Kidney epithelial cell (primary cell): Measurements from ENCODE around the gene VPS16. TPM values are rescaled to one million over a fixed set of nuclear protein-coding genes. Genes with fewer than 3 reads are reported as not detected.
A peak's percentile ranks its signal among the peaks of the same experiment; 100 is the strongest.

ENCODE experiments used
- DNase-seq: peaks from one replicate; pipeline ENCODE4 v3.0.0-alpha.2; 2010; ENCODE audit warnings: low read depth
- H3K27me3 ChIP-seq: 2 replicates; pipeline ENCODE4 v1.6.0; 2011; ENCODE audit warnings: low read length; ENCODE audit not compliant: control insufficient read depth, insufficient read depth
- H3K36me3 ChIP-seq: 2 replicates; pipeline ENCODE4 v1.5.1; 2011; ENCODE audit warnings: low read length; ENCODE audit not compliant: control insufficient read depth, insufficient read depth
- H3K4me3 ChIP-seq: 2 replicates; pipeline ENCODE4 v1.5.1; 2011; ENCODE audit warnings: low read depth, mild to moderate bottlenecking, control low read depth, low read length
- CTCF ChIP-seq: IDR thresholded peaks from 2 replicates; pipeline ENCODE4 v1.5.1; 2011; ENCODE audit warnings: mild to moderate bottlenecking, moderate library complexity, low read length, control low read depth, inconsistent platforms; ENCODE audit not compliant: insufficient read depth, poor library complexity, severe bottlenecking
- total RNA-seq: library from RNA; depleted of rRNA; stranded (reverse); fragments of >200 nt; gene quantifications from 2 replicates; pipeline ENCODE4 v1.2.3, GENCODE V29; 2015

Gene VPS16
- total RNA-seq, 1 donor from 2014 or later: 38.6 TPM

GRCh38 chr20:2872459-2873009 lies 32.0 kb downstream of the VPS16 start:
- H3K36me3 ChIP-seq: no peaks in the 10 kb centered on the region
- DNase-seq: no peak
- H3K27me3 ChIP-seq: peaks cover 5% of the 10 kb centered on the region
- H3K4me3 ChIP-seq: peak overlapping the region; percentile 89
- peak; percentile 30 for TF ChIP-seq CTCF

GRCh38 chr20:2873010-2873746 lies 32.6 kb downstream of the VPS16 start, which contains the start of gene PTPRA:
Gene PTPRA, plus strand, starts transcription at chr20:2873481. Its CDS starts 90,797 bp downstream, at chr20:2964278.
- TF ChIP-seq CTCF: no peak
- Histone ChIP-seq H3K36me3 (no peaks in the 10 kb centered on the region), H3K4me3 (peak within 1 kb of the TSS; percentile 89), H3K27me3 (peaks cover 5% of the 10 kb centered on the region)
- peak; percentile 47 for DNase-seq

- TF ChIP-seq CTCF: no peak
- DNase-seq: no peak
- no peaks in the 10 kb centered on the region for H3K36me3 ChIP-seq
- peaks cover 5% of the 10 kb centered on the region for H3K27me3 ChIP-seq
- peak overlapping the region; percentile 89 for H3K4me3 ChIP-seq
Measured at GRCh38 chr20:2873747-2874041, 33.1 kb downstream of the VPS16 start.

- DNase-seq: no peak
- Histone ChIP-seq H3K36me3 (no peaks in the 10 kb centered on the region), H3K27me3 (peaks cover 5% of the 10 kb centered on the region), H3K4me3 (peak overlapping the region; percentile 89)
- no peak for TF ChIP-seq CTCF
Measured at GRCh38 chr20:2874456-2874855, 33.9 kb downstream of the VPS16 start.

GRCh38 chr20:2875690-2876203 lies 35.2 kb downstream of the VPS16 start:
- no peak for DNase-seq

More at GRCh38 chr20:2875690-2876203, 35.2 kb downstream of the VPS16 start:
- H3K36me3 ChIP-seq: no peaks in the 10 kb centered on the region
- no peak overlapping the region for H3K4me3 ChIP-seq
- peaks cover 5% of the 10 kb centered on the region for H3K27me3 ChIP-seq
- no peak for TF ChIP-seq CTCF
